ENCODE data around the gene PRPF4. TPM values are rescaled to one million over a fixed set of nuclear protein-coding genes. Genes with fewer than 3 reads are reported as not detected.
"Not testable (repeated sequence)": the region's sequence is repeated elsewhere in the genome, so short reads cannot be mapped to it uniquely, and the experiment has no call there.

PRPF4 gene
- 46.3 and 46.4 TPM in 2 replicates for total RNA-seq
- long read RNA-seq, transcript PRPF4-201 (14 exons, 2,787 nt): minor isoform, 58 of 298 reads
- long read RNA-seq, transcript PRPF4-202 (14 exons, 3,212 nt): major isoform, 201 of 298 reads
- long read RNA-seq, partial matches to known transcripts: 6 of 298 reads
- long read RNA-seq, other reads (novel, unspliced or antisense): 33 of 298 reads

DNA sequence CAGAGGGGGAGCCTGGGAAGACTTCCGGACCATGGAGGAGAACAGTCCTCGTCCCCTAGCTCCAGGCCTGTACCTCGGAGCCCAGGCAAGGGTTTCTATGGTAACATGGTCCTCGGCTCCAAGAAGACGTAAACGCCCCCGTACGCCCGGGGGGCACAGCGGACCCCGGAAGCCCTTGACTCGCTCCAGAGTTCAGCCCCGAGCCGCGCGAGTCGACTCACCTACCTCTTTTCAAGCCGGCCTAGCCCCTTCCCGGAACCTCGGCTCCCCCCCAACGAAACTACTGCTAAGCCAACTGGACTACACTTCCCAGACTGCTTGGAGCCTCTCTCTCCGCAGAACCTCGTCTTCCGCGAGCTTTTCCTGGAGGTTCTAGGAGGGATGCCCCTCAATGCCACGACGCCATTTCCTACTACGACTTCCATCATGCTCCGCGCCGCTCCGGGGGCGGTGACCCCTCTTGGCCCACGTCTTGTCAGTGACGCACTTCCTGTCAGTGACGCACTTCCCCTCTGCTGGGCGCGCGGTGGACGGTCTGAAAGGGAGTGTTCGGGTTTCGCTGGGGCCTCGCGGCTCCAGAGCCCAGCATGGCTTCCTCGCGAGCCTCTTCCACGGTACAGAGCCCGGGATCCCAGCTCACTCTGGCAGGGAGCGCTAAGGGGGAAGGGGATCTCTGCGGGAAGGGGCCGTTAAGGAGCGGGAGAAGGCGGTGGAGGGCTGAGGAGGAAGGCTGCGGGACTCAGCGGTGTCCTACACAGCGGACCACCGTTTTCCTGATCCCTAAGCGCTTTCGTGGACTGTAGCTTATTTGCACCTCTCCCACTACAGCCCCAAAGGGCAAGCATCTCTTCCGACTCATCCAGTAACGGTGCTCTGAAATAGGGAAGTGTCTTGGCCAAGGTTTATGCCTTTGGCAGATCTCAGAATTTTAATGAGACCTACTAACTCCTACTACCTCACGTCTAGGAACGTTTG is at the start of gene PRPF4, which contains the start of gene CDC26:
PRPF4 (plus strand) TSS at position 502 of the 975 bp plus-strand sequence; CDS start at position 588, 86 bp downstream.
CDC26 (minus strand) TSS at position 416 of the 975 bp plus-strand sequence. CDS start 3,065 bp downstream, outside the sequence.
- Mint-ChIP-seq H3K4me1 (peaks cover 7% of the 10 kb centered on the region), H3K9me3 (no peaks in the 10 kb centered on the region), H3K27me3 (ENCODE audit: low read depth) (no peaks in the 10 kb centered on the region), H3K27ac (ENCODE audit: unreplicated experiment) (no peak within 1 kb of the TSS), H3K4me3 (no peak within 1 kb of the TSS), H3K36me3 (ENCODE audit: low read depth) (peaks cover 9% of the 10 kb centered on the region)
- peak; percentile 91 for DNase-seq (ENCODE audit: low read depth, low spot score)
- TF ChIP-seq CTCF (conservative IDR thresholded peaks at IDR 0.05): no peak

GRCh38 chr9:113227436-113227835 is 48.0 kb upstream of the PRPF4 start:
- TF ChIP-seq CTCF (conservative IDR thresholded peaks at IDR 0.05): no peak
- no peak overlapping the region for H3K4me3 Mint-ChIP-seq
- H3K36me3 Mint-ChIP-seq (ENCODE audit: low read depth): no peaks in the 10 kb centered on the region
- no peaks in the 10 kb centered on the region for H3K9me3 Mint-ChIP-seq
- no peak for DNase-seq (ENCODE audit: low read depth, low spot score)
- H3K27ac Mint-ChIP-seq (ENCODE audit: unreplicated experiment): no peak overlapping the region
- no peaks in the 10 kb centered on the region for H3K27me3 Mint-ChIP-seq (ENCODE audit: low read depth)
- peaks cover 16% of the 10 kb centered on the region for H3K4me1 Mint-ChIP-seq

DNA sequence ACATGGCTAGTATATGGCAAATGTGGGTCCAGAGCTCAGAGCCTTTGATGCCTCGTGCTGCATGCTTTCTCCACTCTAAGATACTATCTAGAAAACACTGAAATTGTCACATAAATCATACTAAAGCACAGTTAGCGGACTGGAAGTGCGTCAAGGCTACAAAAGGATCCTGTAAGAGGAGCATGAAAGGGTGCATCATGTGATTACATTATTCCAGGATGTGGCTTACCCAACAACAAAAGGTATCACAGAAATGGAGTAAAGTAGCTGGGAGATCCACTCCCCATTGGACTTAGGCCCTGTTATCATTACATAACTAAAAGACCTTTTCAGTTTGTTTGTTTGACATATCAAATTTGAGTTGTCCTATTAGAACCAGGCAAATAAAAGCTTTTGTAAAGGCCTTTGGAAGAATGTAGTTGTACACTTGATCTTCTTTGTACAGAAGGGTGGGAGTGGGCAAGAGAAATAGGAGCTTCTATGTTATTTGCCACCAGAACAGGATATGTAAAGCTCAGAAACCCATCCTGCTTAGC is 47.3 kb upstream of the PRPF4 start:
- no peak for TF ChIP-seq CTCF (conservative IDR thresholded peaks at IDR 0.05)
- Mint-ChIP-seq H3K4me1 (peaks cover 8% of the 10 kb centered on the region), H3K9me3 (no peaks in the 10 kb centered on the region), H3K27ac (ENCODE audit: unreplicated experiment) (no peak overlapping the region), H3K4me3 (no peak overlapping the region), H3K27me3 (ENCODE audit: low read depth) (no peaks in the 10 kb centered on the region), H3K36me3 (ENCODE audit: low read depth) (no peaks in the 10 kb centered on the region)
- DNase-seq (ENCODE audit: low read depth, low spot score): no peak

DNA sequence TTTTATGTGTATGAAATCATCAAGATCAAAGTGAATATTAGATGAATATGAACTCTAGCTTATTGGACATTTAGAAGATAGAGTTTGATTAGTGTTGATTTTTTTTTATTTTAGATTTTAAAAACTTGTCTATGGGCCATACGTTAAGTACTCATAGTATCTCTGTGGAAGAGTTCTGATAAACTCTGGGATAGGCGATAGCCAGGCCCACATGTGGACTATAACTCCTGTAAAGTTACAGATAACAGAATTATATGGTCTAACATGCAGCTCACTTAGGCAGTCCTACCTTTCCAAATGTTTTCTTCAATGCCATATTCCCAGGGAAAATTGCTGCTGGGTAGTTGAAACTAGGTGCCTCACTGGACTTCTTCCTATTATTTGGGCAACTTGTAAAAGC is 43.8 kb upstream of the PRPF4 start:
- peaks cover 2% of the 10 kb centered on the region for H3K36me3 Mint-ChIP-seq (ENCODE audit: low read depth)
- H3K27ac Mint-ChIP-seq (ENCODE audit: unreplicated experiment): no peak overlapping the region
- H3K4me1 Mint-ChIP-seq: no peaks in the 10 kb centered on the region
- no peaks in the 10 kb centered on the region for H3K9me3 Mint-ChIP-seq
- no peak for DNase-seq (ENCODE audit: low read depth, low spot score)
- H3K27me3 Mint-ChIP-seq (ENCODE audit: low read depth): no peaks in the 10 kb centered on the region
- H3K4me3 Mint-ChIP-seq: no peak overlapping the region
- no peak for TF ChIP-seq CTCF (conservative IDR thresholded peaks at IDR 0.05)

DNA sequence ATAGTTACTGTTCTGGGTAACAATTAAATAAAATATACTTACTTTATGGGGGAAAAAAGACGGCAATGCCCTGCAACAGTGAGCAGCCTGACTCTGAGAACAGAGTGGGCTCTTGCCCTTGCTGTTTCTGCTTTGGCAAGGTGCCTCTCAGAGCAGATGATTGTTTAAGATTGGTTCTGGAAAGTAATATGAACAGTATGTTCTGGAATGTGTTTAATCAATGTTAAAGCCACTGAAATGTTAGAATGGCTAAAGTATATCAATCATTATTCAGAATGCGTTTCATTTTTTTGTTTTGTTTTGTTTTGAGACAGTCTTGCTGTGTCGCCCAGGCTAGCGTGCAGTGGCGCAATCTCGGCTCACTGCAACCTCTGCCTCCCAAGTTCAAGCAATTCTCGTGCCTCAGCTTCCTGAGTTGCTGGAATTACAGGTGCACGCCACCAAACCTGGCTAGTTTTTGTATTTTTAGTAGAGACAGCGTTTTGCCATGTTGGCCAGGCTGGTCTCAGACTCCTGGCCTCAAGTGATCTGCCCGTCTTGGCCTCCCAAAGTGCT is 39.7 kb upstream of the PRPF4 start:
- not testable (repeated sequence) for DNase-seq (ENCODE audit: low read depth, low spot score); H3K27ac Mint-ChIP-seq (ENCODE audit: unreplicated experiment); H3K9me3 Mint-ChIP-seq; H3K4me3 Mint-ChIP-seq; H3K27me3 Mint-ChIP-seq (ENCODE audit: low read depth); H3K4me1 Mint-ChIP-seq; H3K36me3 Mint-ChIP-seq (ENCODE audit: low read depth)
